ENCODE measurements around the gene MTMR6.
"Not testable (repeated sequence)": the region's sequence is repeated elsewhere in the genome, so short reads cannot be mapped to it uniquely, and the experiment has no call there.

Gene MTMR6

GRCh38 chr13:25286969-25287961 lies at the start of gene MTMR6:
TSS of gene MTMR6 (minus strand) at chr13:25287488. CDS start at chr13:25287247, 241 bp downstream.
- peak; percentile 77 for FAIRE-seq

- no peak for FAIRE-seq
Measured at GRCh38 chr13:25335856-25336255, 48.6 kb upstream of the MTMR6 start.

- FAIRE-seq: no peak
Measured at GRCh38 chr13:25330541-25330940, 43.3 kb upstream of the MTMR6 start.

GRCh38 chr13:25329706-25330105 lies 42.4 kb upstream of the MTMR6 start:
- no peak for FAIRE-seq

GRCh38 chr13:25324100-25324499 lies 36.8 kb upstream of the MTMR6 start:
- no peak for FAIRE-seq

GRCh38 chr13:25319771-25320170 lies 32.5 kb upstream of the MTMR6 start:
- FAIRE-seq: no peak

GRCh38 chr13:25318946-25319345 lies 31.7 kb upstream of the MTMR6 start:
- FAIRE-seq: not testable (repeated sequence)

GRCh38 chr13:25310891-25311290 lies 23.6 kb upstream of the MTMR6 start:
- no peak for FAIRE-seq

GRCh38 chr13:25306671-25307464 lies 19.6 kb upstream of the MTMR6 start:
- no peak for FAIRE-seq

GRCh38 chr13:25302121-25302520 lies 14.8 kb upstream of the MTMR6 start:
- no peak for FAIRE-seq

- peak; percentile 93 for FAIRE-seq
Measured at GRCh38 chr13:25301347-25302113, 14.2 kb upstream of the MTMR6 start, which contains the start of gene NUP58. TSS of gene NUP58 (plus strand) at chr13:25301625. CDS start at chr13:25301774, 149 bp downstream.

GRCh38 chr13:25300861-25301346 lies 13.6 kb upstream of the MTMR6 start:
- no peak for FAIRE-seq

GRCh38 chr13:25295701-25296100 lies 8.4 kb upstream of the MTMR6 start:
- no peak for FAIRE-seq

- FAIRE-seq: no peak
Measured at GRCh38 chr13:25295228-25295627, 7.9 kb upstream of the MTMR6 start.

- no peak for FAIRE-seq
Measured at GRCh38 chr13:25292301-25292700, 5.0 kb upstream of the MTMR6 start.

GRCh38 chr13:25291691-25292090 lies 4.4 kb upstream of the MTMR6 start:
- FAIRE-seq: no peak

- no peak for FAIRE-seq
Measured at GRCh38 chr13:25288966-25289365, 1.7 kb upstream of the MTMR6 start.

GRCh38 chr13:25286308-25286968 lies 850 bp downstream of the MTMR6 start:
- FAIRE-seq: no peak

GRCh38 chr13:25281935-25282332 lies 5.4 kb downstream of the MTMR6 start:
- no peak for FAIRE-seq

- no peak for FAIRE-seq
Measured at GRCh38 chr13:25281193-25281934, 5.9 kb downstream of the MTMR6 start.

- FAIRE-seq: no peak
Measured at GRCh38 chr13:25280396-25280795, 6.9 kb downstream of the MTMR6 start.
